GM19043 (cell line): ENCODE results near the gene MADCAM1.
"Not testable (repeated sequence)": the region's sequence is repeated elsewhere in the genome, so short reads cannot be mapped to it uniquely, and the experiment has no call there.

Experiments used
- ATAC-seq: cut with Tn5 transposase; IDR thresholded peaks from one replicate; pipeline ENCODE4 v1.9.1; 2021; ENCODE audit warnings: low read depth; ENCODE audit not compliant: unreplicated experiment

The MADCAM1 gene

GRCh38 chr19:496112-496665, at the start of gene MADCAM1:
Gene MADCAM1, plus strand, starts transcription at chr19:496486. Its CDS starts 14 bp downstream, at chr19:496500.
- no peak for ATAC-seq

- ATAC-seq, result no peak
Measured at GRCh38 chr19:447064-447426, 49.2 kb upstream of the MADCAM1 start.

- no peak for ATAC-seq
Measured at GRCh38 chr19:447816-448560, 48.3 kb upstream of the MADCAM1 start.

- ATAC-seq, result no peak
Measured at GRCh38 chr19:449916-450315, 46.4 kb upstream of the MADCAM1 start.

GRCh38 chr19:450912-451481, 45.3 kb upstream of the MADCAM1 start:
- not testable (repeated sequence) for ATAC-seq

GRCh38 chr19:452829-453228, 43.5 kb upstream of the MADCAM1 start:
- no peak for ATAC-seq

- ATAC-seq, result no peak
Measured at GRCh38 chr19:453606-454005, 42.7 kb upstream of the MADCAM1 start.

- ATAC-seq, result no peak
Measured at GRCh38 chr19:455031-455705, 41.1 kb upstream of the MADCAM1 start.

GRCh38 chr19:455851-456546, 40.3 kb upstream of the MADCAM1 start:
- no peak for ATAC-seq

- no peak for ATAC-seq
Measured at GRCh38 chr19:456547-457110, 39.7 kb upstream of the MADCAM1 start.

- ATAC-seq, result no peak
Measured at GRCh38 chr19:457636-458035, 38.6 kb upstream of the MADCAM1 start.

- ATAC-seq, result no peak
Measured at GRCh38 chr19:458091-459042, 37.9 kb upstream of the MADCAM1 start.

- no peak for ATAC-seq
Measured at GRCh38 chr19:459724-460511, 36.4 kb upstream of the MADCAM1 start.

GRCh38 chr19:460877-461720, 35.2 kb upstream of the MADCAM1 start, which contains the start of gene SHC2:
Gene SHC2, minus strand, starts transcription at chr19:461033. Its CDS starts 37 bp downstream, at chr19:460996.
- ATAC-seq, result no peak

- no peak for ATAC-seq
Measured at GRCh38 chr19:461721-462551, 34.4 kb upstream of the MADCAM1 start.

- no peak for ATAC-seq
Measured at GRCh38 chr19:463483-464207, 32.6 kb upstream of the MADCAM1 start.
